ENCODE data around the gene APLP2. TPM values are rescaled to one million over a fixed set of nuclear protein-coding genes. Genes with fewer than 3 reads are reported as not detected.

Gene APLP2
- total RNA-seq, 1 donor from 2014 or later, result 57.2 TPM

DNA sequence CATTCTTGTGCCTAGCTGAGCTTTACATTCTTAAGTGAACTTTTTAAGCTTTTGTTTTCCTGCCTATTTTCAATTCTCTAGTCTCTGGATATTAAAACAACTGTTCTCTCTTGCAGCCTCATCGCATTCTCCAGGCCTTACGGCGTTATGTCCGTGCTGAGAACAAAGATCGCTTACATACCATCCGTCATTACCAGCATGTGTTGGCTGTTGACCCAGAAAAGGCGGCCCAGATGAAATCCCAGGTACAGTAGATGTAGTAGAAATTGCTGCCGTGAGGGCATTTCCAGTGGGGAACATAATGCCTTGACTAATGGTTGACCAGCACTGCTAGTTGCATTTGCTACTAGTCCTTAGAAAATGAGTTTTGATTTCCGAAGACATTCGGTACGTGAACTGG, 60.2 kb downstream of the APLP2 start:
- DNase-seq (ENCODE audit: low spot score), result no peak
- Mint-ChIP-seq H3K27me3 (ENCODE audit: low read depth) (no peaks in the 10 kb centered on the region), H3K36me3 (ENCODE audit: low read depth) (peaks cover 20% of the 10 kb centered on the region), H3K9me3 (no peaks in the 10 kb centered on the region), H3K4me3 (ENCODE audit: low read depth) (no peak overlapping the region), H3K4me1 (ENCODE audit: low read depth) (no peaks in the 10 kb centered on the region), H3K27ac (no peak overlapping the region)
- intact Hi-C loops (cut with micrococcal nuclease), result no loop called here

GRCh38 chr11:130131961-130132850, 62.5 kb downstream of the APLP2 start:
- H3K9me3 Mint-ChIP-seq, result no peaks in the 10 kb centered on the region
- no peak overlapping the region for H3K4me3 Mint-ChIP-seq (ENCODE audit: low read depth)
- no peak overlapping the region for H3K27ac Mint-ChIP-seq
- no peaks in the 10 kb centered on the region for H3K27me3 Mint-ChIP-seq (ENCODE audit: low read depth)
- peaks cover 17% of the 10 kb centered on the region for H3K36me3 Mint-ChIP-seq (ENCODE audit: low read depth)
- intact Hi-C loops (cut with micrococcal nuclease), result loop anchor here (1.0 to 2.0 kb wide), 3 partner anchors 63 to 238 kb away; partner anchors contain the start of gene APLP2
- H3K4me1 Mint-ChIP-seq (ENCODE audit: low read depth), result no peaks in the 10 kb centered on the region
- peak; percentile 34 for DNase-seq (ENCODE audit: low spot score)

DNA sequence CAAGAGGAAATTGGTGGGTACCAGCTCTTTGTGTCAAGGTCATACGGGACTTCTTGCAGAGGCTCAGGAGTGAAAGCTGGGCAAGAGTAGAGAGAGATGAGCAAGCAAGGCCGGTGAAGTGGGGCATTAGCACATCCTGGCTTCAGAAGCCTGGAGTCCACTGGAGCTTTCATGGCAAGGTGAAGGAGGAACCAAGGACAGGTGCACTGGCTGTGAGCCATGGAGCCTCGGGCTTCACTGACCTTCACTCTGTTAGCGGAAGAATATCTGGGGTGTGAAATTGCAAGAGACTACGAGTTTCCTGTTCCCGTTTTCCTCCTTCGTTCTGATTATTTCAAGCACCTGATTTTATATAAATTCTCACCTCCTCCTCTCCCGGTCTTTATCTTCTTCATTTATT, 64.0 kb downstream of the APLP2 start:
- no peaks in the 10 kb centered on the region for H3K9me3 Mint-ChIP-seq
- DNase-seq (ENCODE audit: low spot score), result no peak
- no peaks in the 10 kb centered on the region for H3K4me1 Mint-ChIP-seq (ENCODE audit: low read depth)
- H3K27me3 Mint-ChIP-seq (ENCODE audit: low read depth), result no peaks in the 10 kb centered on the region
- H3K4me3 Mint-ChIP-seq (ENCODE audit: low read depth), result no peak overlapping the region
- intact Hi-C loops (cut with micrococcal nuclease), result loop anchor here (2.0 kb wide), 1 partner anchor 65 kb away; the partner anchor contains the start of gene APLP2
- peaks cover 17% of the 10 kb centered on the region for H3K36me3 Mint-ChIP-seq (ENCODE audit: low read depth)
- no peak overlapping the region for H3K27ac Mint-ChIP-seq

DNA sequence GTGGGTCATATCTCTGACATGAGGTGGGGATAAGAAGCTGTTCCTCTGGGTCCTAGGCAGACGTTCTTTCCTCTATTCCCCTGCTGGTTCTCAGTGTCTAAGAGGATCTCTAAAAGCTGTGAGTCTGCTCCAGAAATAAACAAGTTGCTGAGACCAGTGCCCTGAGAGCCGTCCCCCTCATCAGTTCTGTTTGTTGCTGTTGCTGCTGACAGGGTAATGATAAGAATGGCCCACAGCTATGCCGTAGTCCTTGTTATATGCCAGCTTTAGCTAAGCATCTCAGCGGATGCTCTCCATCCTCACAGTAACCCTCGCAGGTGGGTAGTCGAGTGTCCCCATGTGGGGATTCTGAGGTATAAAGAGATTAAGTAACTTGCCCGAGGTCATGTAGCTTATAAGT, 66.4 kb downstream of the APLP2 start:
- Mint-ChIP-seq H3K9me3 (no peaks in the 10 kb centered on the region), H3K4me1 (ENCODE audit: low read depth) (no peaks in the 10 kb centered on the region), H3K36me3 (ENCODE audit: low read depth) (peaks cover 9% of the 10 kb centered on the region), H3K27me3 (ENCODE audit: low read depth) (no peaks in the 10 kb centered on the region), H3K27ac (no peak overlapping the region), H3K4me3 (ENCODE audit: low read depth) (no peak overlapping the region)
- no peak for DNase-seq (ENCODE audit: low spot score)
- intact Hi-C loops (cut with micrococcal nuclease), result no loop called here

DNA sequence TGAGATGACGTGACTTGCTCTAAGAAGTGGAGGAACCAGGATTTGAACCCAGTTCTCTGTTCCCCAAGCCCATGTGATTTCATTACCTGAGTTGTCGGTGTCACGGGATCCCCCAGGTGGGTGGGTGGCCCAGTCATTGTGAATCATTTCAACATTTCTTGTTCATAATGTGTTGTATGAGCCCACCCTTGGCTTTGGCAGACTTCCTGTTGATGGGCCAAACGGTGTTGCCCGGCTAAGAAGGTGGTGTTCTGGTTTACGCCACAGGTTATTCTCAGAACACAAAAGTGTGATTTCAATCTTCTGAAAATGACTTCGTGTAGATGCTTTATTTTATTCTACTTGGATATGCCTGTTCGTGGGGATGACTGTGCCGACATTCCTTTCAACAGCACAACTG, 68.3 kb downstream of the APLP2 start:
- intact Hi-C loops (cut with micrococcal nuclease), result no loop called here
- no peaks in the 10 kb centered on the region for H3K9me3 Mint-ChIP-seq
- peaks cover 2% of the 10 kb centered on the region for H3K36me3 Mint-ChIP-seq (ENCODE audit: low read depth)
- H3K27me3 Mint-ChIP-seq (ENCODE audit: low read depth), result no peaks in the 10 kb centered on the region
- no peak overlapping the region for H3K27ac Mint-ChIP-seq
- no peak overlapping the region for H3K4me3 Mint-ChIP-seq (ENCODE audit: low read depth)
- H3K4me1 Mint-ChIP-seq (ENCODE audit: low read depth), result no peaks in the 10 kb centered on the region
- no peak for DNase-seq (ENCODE audit: low spot score)

GRCh38 chr11:130139401-130139800, 69.7 kb downstream of the APLP2 start:
- DNase-seq (ENCODE audit: low spot score), result no peak
- Mint-ChIP-seq H3K27ac (no peak overlapping the region), H3K4me1 (ENCODE audit: low read depth) (no peaks in the 10 kb centered on the region), H3K4me3 (ENCODE audit: low read depth) (no peak overlapping the region), H3K9me3 (no peaks in the 10 kb centered on the region), H3K36me3 (ENCODE audit: low read depth) (peaks cover 2% of the 10 kb centered on the region), H3K27me3 (ENCODE audit: low read depth) (no peaks in the 10 kb centered on the region)
- intact Hi-C loops (cut with micrococcal nuclease), result no loop called here

DNA sequence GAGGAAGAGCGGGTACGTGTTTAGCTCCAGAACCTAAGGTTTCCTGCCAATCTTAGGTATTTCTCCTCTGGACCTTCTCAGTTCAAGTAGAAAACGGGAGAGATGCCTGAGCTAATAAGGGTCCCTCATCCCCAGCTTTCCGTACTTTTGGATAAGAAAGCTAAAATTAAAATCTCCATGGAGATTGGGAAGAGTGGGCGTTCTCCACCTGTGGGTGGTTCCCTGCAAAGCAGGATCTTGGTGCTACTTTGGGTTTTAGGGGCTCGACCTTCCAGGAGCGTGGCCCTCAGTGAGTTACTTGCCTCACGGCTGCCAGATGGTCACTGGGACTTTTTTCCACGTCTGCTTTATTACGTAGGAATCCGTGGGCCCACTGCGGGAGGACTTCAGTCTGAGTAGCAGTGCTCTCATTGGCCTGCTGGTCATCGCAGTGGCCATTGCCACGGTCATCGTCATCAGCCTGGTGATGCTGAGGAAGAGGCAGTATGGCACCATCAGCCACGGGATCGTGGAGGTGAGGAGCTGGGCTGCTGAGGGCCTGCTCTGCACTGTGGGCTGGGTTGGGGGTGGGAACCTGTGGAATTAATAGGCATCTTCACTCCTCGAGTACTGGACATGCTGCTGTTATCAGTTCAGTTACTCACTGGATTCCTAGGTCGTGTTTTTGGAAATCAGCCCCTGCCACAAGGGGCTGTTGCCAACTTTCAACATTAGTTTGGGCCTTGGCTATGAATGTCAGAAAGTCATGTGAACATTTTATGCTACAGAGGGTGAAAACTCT, 72.1 kb downstream of the APLP2 start:
- peaks cover 3% of the 10 kb centered on the region for H3K4me1 Mint-ChIP-seq (ENCODE audit: low read depth)
- H3K4me3 Mint-ChIP-seq (ENCODE audit: low read depth), result no peak overlapping the region
- no peak for DNase-seq (ENCODE audit: low spot score)
- intact Hi-C loops (cut with micrococcal nuclease), result no loop called here
- H3K27ac Mint-ChIP-seq, result no peak overlapping the region
- no peaks in the 10 kb centered on the region for H3K27me3 Mint-ChIP-seq (ENCODE audit: low read depth)
- H3K36me3 Mint-ChIP-seq (ENCODE audit: low read depth), result peaks cover 3% of the 10 kb centered on the region
- H3K9me3 Mint-ChIP-seq, result no peaks in the 10 kb centered on the region

DNA sequence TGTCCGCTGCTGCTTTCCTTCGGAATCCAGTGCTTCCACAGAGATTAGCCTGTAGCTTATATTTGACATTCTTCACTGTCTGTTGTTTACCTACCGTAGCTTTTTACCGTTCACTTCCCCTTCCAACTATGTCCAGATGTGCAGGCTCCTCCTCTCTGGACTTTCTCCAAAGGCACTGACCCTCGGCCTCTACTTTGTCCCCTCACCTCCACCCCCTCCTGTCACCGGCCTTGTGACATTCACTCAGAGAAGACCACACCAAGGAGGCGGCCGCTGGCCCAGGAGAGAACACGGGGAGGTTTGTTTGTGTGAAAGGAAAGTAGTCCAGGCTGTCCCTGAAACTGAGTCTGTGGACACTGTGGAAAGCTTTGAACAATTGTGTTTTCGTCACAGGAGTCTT, 74.4 kb downstream of the APLP2 start:
- Mint-ChIP-seq H3K9me3 (no peaks in the 10 kb centered on the region), H3K4me3 (ENCODE audit: low read depth) (no peak overlapping the region), H3K27ac (no peak overlapping the region), H3K27me3 (ENCODE audit: low read depth) (no peaks in the 10 kb centered on the region), H3K4me1 (ENCODE audit: low read depth) (peaks cover 5% of the 10 kb centered on the region), H3K36me3 (ENCODE audit: low read depth) (peaks cover 3% of the 10 kb centered on the region)
- intact Hi-C loops (cut with micrococcal nuclease), result no loop called here
- DNase-seq (ENCODE audit: low spot score), result no peak

- Mint-ChIP-seq H3K36me3 (ENCODE audit: low read depth) (peaks cover 3% of the 10 kb centered on the region), H3K4me1 (ENCODE audit: low read depth) (peaks cover 5% of the 10 kb centered on the region), H3K27ac (no peak overlapping the region), H3K27me3 (ENCODE audit: low read depth) (no peaks in the 10 kb centered on the region), H3K4me3 (ENCODE audit: low read depth) (no peak overlapping the region), H3K9me3 (no peaks in the 10 kb centered on the region)
- intact Hi-C loops (cut with micrococcal nuclease), result no loop called here
- no peak for DNase-seq (ENCODE audit: low spot score)
Observed at GRCh38 chr11:130144861-130145281, 75.2 kb downstream of the APLP2 start.

GRCh38 chr11:130145311-130145812, 75.7 kb downstream of the APLP2 start:
- no peak for DNase-seq (ENCODE audit: low spot score)
- intact Hi-C loops (cut with micrococcal nuclease), result no loop called here
- peaks cover 5% of the 10 kb centered on the region for H3K4me1 Mint-ChIP-seq (ENCODE audit: low read depth)
- H3K36me3 Mint-ChIP-seq (ENCODE audit: low read depth), result peaks cover 3% of the 10 kb centered on the region
- H3K9me3 Mint-ChIP-seq, result no peaks in the 10 kb centered on the region
- H3K27ac Mint-ChIP-seq, result no peak overlapping the region
- no peaks in the 10 kb centered on the region for H3K27me3 Mint-ChIP-seq (ENCODE audit: low read depth)
- no peak overlapping the region for H3K4me3 Mint-ChIP-seq (ENCODE audit: low read depth)

DNA sequence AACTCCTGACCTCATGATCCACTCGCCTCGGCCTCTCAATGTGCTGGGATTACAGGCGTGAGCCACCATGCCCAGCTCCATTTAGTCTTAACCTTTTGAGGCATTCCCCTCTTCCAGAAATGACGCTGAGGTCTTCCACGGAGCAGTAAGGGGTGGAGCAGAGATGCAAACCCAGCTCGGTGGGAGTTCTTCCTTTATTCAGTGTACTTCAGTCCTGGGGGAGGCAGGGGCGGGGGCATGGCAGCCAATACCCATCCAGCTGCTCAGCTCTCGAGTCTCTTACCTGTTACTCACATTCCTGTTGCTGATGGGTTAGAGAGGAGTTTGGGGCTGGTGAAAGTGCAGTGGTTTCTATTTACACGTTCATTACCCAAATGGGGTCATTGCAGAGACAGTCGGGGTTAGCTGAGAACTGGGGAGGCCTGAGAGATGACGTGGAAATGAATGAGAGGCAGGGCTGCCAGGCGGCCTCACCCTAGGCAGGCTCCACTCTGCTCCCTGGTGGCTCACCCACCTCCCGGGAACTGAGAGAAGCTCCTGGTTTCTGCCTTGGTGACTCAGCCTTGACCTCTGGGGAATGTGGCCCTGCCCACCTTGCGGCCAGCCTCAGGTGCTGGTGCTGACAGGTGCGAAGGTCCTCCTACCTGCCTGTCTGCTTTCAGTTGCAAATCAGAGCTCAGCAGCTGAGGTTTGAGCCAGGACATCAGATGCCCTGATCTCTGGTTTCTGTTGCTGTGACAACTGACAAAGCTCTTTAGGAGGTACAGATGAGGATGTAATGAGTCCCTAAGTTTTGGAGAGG, 76.5 kb downstream of the APLP2 start:
- peaks cover 5% of the 10 kb centered on the region for H3K4me1 Mint-ChIP-seq (ENCODE audit: low read depth)
- intact Hi-C loops (cut with micrococcal nuclease), result no loop called here
- peaks cover 3% of the 10 kb centered on the region for H3K36me3 Mint-ChIP-seq (ENCODE audit: low read depth)
- DNase-seq (ENCODE audit: low spot score), result no peak
- no peak overlapping the region for H3K27ac Mint-ChIP-seq
- no peak overlapping the region for H3K4me3 Mint-ChIP-seq (ENCODE audit: low read depth)
- no peaks in the 10 kb centered on the region for H3K9me3 Mint-ChIP-seq
- H3K27me3 Mint-ChIP-seq (ENCODE audit: low read depth), result no peaks in the 10 kb centered on the region

DNA sequence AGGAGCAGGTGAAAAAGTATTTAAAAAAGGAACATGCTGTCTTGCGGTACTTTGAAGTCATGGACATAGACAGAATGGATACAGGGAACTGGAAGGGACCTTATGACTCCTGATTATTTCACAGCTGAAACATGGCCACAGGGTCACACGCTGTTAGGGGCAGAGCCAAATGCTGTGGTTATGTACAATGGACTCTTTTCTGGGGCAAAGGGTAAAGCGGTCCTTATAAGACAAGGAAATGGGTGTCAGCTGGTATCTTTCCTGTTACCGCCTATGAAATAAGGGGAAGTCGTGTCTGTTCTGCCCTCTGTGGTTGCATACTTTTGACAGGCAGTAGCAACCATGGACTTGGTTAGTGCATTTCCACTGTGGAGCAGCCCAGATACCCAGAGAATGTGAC, 77.1 kb downstream of the APLP2 start:
- Mint-ChIP-seq H3K9me3 (no peaks in the 10 kb centered on the region), H3K4me1 (ENCODE audit: low read depth) (peaks cover 5% of the 10 kb centered on the region), H3K27ac (no peak overlapping the region), H3K27me3 (ENCODE audit: low read depth) (no peaks in the 10 kb centered on the region), H3K4me3 (ENCODE audit: low read depth) (no peak overlapping the region), H3K36me3 (ENCODE audit: low read depth) (peaks cover 3% of the 10 kb centered on the region)
- intact Hi-C loops (cut with micrococcal nuclease), result no loop called here
- no peak for DNase-seq (ENCODE audit: low spot score)

All from activated T-helper 2 cell treated with anti-CD3 and anti-CD28 coated beads, Interferon-gamma antibody, Interleukin-2, Interleukin-4, amounts not matched to agents 10 μg/mL and 5 μg/mL and 100 μg/mL, durations not matched to agents 14 hours and 24 hours and 36 hours (primary cell).